Activated naive CD4-positive, alpha-beta T cell treated with anti-CD3 and anti-CD28 coated beads, Interleukin-2, amount 50 U/mL, for 16 hours (primary cell): ENCODE results near the gene CA7.

Experiments used
- DNase-seq: peaks from one replicate; pipeline ENCODE4 v3.0.0-alpha.2; 2020

Gene CA7

GRCh38 chr16:66844342-66845079 is at the start of gene CA7:
Gene CA7, plus strand, starts transcription at chr16:66844414. Its CDS starts 74 bp downstream, at chr16:66844488.
- peak; percentile 28 for DNase-seq

- DNase-seq: no peak
Measured at GRCh38 chr16:66798161-66798560, 46.1 kb upstream of the CA7 start.

GRCh38 chr16:66800856-66801255 is 43.4 kb upstream of the CA7 start:
- DNase-seq: no peak

DNA sequence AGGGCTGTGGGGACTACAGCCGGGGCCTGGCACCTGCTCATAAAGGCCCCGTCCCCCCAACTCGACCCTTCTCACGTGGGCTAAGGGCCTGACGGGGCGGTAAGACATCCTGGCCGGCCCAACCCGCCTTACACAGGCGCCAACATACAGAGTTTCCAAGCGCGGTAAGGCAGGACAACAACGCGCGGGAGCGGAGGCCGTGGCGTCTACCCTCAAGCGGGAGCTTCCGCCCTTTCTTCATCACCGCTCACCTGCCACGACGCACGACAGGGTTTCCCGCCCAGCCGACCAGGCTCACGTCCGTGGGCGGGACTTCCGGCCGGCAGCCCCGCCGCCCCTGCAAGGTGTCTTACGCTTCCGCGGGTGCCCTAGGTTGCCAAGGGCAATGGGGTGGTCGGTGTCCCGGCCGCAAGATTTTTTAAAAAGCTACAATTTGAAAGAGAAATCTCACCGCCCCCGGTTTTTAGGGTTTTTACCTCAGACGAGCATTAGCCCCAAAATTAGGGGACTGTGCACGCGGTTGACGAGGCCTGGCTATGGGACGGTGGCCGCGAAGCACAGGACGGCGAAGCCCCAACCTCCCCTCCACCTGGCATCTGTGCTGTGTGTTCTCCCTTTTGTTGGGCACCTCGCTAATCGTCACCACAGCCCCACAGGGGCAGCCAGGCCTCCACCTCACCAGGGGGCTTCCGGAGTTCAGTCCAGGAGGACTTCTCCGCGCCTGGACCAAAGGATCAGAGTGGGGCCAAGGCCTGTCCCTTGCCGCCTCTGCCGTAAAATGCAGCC is 42.7 kb upstream of the CA7 start, which contains the start of gene TERB1:
TSS of gene TERB1 (minus strand) at position 265 of the 786 bp plus-strand sequence. CDS start 4,786 bp downstream, outside the sequence.
- no peak for DNase-seq

- DNase-seq: no peak
Measured at GRCh38 chr16:66802159-66802558, 42.1 kb upstream of the CA7 start.

DNA sequence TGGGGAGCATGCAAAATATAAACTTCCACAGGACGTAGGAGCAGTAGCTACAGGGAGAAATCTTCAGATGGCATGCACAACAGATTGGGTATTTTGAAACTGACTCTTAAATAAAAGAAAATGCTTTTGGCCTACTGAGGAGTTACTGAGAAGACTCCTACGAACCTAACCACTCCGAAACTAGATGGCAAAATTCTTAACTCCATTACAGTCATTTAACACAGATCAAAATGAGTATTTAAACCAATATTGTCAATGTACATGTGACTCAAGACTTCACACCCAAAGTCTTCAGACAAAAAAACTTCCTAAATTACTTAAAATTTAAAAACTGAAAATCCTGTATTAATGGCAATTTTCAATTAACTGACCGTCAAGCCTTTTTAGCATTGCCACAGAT is 34.4 kb upstream of the CA7 start:
- DNase-seq: no peak

GRCh38 chr16:66810391-66810790 is 33.8 kb upstream of the CA7 start:
- no peak for DNase-seq

- no peak for DNase-seq
Measured at GRCh38 chr16:66811043-66811442, 33.2 kb upstream of the CA7 start.

DNA sequence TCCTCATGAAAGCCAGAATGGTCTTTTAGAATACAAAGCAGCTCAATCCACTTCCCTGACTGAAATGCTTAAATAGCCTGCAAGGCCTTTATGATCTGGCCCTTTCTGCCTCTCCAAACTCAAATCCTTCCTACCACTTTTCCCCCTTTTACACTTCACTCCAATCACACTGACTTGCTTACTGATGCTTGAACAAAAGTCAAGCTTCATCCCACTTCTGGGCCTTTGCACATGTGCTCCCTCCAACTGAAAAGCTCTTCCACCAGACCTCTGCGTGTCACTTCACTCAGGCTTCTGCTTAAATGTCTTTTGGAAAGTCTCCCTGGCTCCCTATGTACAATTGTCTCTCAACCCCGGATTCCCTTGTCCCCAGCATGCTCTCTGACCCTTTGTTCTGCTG is 29.5 kb upstream of the CA7 start:
- no peak for DNase-seq

- no peak for DNase-seq
Measured at GRCh38 chr16:66824006-66824405, 20.2 kb upstream of the CA7 start.

DNA sequence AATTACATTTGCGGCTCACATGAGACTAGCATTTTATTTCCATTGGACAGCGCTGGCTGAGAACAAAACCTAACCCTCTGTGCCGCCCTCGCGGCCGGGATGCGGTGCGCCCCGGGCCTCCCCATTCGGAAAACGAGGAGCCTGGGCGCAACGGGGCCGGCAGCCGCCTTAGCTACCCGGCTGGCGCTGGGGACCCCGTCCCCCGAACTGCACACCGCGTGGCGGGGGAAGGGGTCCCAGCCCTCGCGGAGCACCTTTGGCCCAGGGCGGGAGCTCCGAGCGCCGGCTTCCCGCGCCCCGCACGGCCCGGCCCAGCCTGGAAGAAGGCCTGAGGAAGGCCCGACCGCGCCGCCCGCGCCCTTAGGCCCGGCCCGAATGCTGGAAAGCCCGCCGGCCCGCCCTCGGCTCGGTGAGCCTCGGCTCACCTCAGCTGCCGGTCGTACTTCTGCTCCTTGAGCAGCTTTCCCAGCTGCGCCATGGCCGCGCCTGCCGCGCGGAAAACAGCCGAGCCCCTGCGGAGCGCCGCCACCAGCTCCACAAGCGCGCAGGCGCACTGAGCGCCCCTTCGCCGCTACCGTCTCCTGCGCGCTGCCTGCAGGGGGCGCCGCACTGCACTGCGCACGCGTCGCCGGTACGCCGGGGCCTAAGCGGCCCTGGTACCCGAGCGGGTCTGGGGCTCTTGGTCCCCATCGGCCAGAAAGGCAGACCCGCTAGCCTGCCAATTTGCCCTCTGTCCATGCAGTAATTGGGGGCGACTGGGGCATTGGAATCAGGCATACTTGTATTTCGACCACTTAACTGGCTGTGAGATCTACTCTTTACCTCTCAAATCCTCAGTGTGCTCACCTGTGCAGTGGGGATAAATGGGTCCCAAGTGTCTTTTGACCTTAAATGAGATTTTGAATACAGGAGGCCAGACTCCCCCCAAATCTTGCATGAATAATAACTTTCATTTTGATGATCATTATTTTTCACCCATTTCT is 13.5 kb upstream of the CA7 start, which contains the start of gene NAE1:
TSS of gene NAE1 (minus strand) at position 555 of the 983 bp plus-strand sequence. CDS start at position 478, 77 bp downstream.
- DNase-seq: peak; percentile 89

GRCh38 chr16:66832190-66832589 is 12.0 kb upstream of the CA7 start:
- DNase-seq: no peak

GRCh38 chr16:66832661-66833305 is 11.4 kb upstream of the CA7 start:
- DNase-seq: no peak

DNA sequence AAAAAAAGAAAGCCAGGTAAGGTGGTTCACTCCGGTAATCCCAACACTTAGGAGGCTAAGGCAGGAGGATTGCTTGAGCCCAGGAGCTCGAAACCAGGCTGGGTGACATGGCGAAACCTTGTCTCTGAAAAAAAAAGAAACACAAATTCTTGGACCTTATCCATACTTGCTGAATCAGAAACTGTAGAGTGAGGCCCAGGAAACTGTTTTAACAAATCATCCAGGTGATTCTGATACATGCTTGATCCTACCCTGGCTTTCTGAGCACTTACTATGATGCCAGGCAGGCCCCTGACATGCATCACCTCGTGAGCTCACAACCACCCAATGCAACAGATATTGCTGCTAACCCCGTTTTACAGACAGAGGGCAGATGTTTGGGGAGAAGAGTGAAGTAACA is 9.5 kb upstream of the CA7 start:
- no peak for DNase-seq

GRCh38 chr16:66840883-66841282 is 3.3 kb upstream of the CA7 start:
- no peak for DNase-seq

- no peak for DNase-seq
Measured at GRCh38 chr16:66841366-66841765, 2.8 kb upstream of the CA7 start.

GRCh38 chr16:66842765-66843164 is 1.4 kb upstream of the CA7 start:
- no peak for DNase-seq

GRCh38 chr16:66843191-66843590 is 1.0 kb upstream of the CA7 start:
- DNase-seq: no peak

DNA sequence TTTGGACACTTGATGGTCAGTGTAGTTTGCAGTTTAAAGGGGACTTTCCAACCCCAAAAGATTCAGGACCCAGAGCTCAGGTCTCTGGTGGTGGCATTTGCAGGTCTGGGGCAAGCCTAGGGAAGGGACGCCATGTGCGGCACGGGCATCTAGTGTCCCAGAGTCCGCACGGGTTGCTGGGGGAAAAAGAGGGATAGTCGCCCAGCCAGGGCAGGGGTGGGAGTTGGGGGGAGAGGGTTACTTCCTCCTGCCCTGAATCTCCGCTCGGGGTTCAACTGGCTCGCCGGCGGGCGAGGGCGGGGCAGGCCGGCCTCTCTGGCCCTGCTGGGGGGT is 239 bp upstream of the CA7 start:
- DNase-seq: no peak

GRCh38 chr16:66845080-66845410 is 831 bp downstream of the CA7 start:
- no peak for DNase-seq

DNA sequence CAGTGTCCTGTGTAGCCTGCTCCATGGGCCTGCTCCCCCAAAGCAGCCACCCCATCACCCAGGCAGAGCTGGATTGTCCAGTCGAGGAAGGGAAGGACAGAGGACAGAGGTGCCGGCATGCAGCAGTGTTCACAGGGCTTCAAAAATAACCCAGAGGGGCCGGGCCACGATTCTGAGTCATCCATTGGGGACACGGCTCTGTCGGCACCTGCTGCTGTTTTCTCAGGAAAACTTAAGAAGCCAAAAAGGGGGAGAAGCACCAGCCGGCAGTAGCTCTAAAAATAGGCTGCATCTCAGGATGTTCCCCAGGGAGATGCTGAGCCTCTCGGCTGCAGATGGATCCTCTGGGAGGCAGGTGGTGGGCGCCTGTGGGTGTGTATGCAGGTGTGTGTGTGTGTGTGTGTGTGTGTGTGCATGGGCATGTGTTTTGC is 1.6 kb downstream of the CA7 start:
- no peak for DNase-seq

DNA sequence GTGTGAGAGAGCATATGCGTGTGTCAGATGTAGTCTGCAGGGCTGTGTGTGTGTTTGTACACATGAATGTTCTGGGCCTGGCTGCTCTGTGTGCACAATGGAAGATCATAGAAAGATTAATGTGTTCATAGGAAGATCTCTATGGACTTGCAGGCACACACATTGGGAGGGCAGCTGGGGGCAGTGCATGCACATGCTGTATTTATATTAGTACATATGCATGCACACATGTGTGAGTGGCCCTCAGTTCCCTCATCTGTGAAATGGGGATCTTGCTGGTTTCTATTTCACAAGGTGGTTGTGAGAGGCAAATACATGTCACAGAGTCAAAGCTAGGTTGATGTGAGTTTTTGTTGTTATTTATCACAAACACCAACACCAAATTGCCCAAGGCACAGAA is 2.1 kb downstream of the CA7 start:
- no peak for DNase-seq

DNA sequence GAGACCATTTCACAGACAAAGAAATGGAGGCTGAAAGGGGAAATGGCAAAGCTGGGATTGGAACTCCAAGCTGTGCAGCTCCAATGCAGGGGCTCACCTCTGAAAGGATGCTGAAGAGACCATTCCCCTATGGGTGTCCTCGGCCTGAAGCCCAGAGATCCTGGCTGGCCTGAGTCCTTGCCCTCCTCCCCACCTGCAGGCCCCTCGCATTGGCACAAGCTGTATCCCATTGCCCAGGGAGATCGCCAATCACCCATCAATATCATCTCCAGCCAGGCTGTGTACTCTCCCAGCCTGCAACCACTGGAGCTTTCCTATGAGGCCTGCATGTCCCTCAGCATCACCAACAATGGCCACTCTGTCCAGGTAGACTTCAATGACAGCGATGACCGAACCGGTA is 2.6 kb downstream of the CA7 start:
- DNase-seq: no peak
